ENCODE results near the gene COL25A1.

DNA sequence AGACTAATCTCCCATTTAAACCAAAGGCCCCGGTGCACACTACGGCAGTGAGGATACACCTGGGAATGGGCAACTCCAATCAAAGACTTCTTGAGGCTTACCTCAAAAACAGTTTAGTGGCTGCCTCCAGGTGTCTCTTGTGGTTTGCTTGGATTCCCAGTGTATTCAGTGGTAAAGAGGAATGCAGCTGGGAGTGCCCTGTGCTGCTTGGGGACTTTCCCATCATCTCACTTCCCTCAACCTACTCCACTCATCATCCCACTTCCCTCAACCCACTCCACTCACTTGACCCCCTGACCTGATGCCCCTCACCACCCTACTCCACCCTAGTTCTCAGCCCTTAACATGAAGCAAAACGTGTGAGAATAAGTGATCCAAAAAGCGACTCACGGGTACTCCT lies 362.3 kb downstream of the COL25A1 start:
- TF ChIP-seq FOXK2 (IDR thresholded peaks at IDR 0.05) (no peak), HDGF (IDR thresholded peaks at IDR 0.05; ENCODE audit: borderline replicate concordance) (no peak), NFRKB (IDR thresholded peaks at IDR 0.05) (no peak), L3MBTL2 (conservative IDR thresholded peaks at IDR 0.05) (no peak), SP1 (IDR thresholded peaks at IDR 0.05) (no peak), FOXM1 (IDR thresholded peaks at IDR 0.05; ENCODE audit: borderline replicate concordance) (no peak), ELF4 (IDR thresholded peaks at IDR 0.05) (no peak), CTBP1 (IDR thresholded peaks at IDR 0.05; ENCODE audit: borderline replicate concordance) (no peak), FOXA1 (IDR thresholded peaks at IDR 0.05) (no peak)
- TF ChIP-seq, protein P1, sequence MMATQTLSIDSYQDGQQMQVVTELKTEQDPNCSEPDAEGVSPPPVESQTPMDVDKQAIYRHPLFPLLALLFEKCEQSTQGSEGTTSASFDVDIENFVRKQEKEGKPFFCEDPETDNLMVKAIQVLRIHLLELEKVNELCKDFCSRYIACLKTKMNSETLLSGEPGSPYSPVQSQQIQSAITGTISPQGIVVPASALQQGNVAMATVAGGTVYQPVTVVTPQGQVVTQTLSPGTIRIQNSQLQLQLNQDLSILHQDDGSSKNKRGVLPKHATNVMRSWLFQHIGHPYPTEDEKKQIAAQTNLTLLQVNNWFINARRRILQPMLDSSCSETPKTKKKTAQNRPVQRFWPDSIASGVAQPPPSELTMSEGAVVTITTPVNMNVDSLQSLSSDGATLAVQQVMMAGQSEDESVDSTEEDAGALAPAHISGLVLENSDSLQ (IDR thresholded peaks at IDR 0.05), result no peak
